Kidney capillary endothelial cell (primary cell): Measurements from ENCODE around the gene MTMR4.
"Not testable (repeated sequence)": the region's sequence is repeated elsewhere in the genome, so short reads cannot be mapped to it uniquely, and the experiment has no call there.

Experiments used
- DNase-seq: peaks from one replicate; pipeline ENCODE4 v3.0.0-alpha.2; 2018; ENCODE audit warnings: low spot score

The MTMR4 gene

DNA sequence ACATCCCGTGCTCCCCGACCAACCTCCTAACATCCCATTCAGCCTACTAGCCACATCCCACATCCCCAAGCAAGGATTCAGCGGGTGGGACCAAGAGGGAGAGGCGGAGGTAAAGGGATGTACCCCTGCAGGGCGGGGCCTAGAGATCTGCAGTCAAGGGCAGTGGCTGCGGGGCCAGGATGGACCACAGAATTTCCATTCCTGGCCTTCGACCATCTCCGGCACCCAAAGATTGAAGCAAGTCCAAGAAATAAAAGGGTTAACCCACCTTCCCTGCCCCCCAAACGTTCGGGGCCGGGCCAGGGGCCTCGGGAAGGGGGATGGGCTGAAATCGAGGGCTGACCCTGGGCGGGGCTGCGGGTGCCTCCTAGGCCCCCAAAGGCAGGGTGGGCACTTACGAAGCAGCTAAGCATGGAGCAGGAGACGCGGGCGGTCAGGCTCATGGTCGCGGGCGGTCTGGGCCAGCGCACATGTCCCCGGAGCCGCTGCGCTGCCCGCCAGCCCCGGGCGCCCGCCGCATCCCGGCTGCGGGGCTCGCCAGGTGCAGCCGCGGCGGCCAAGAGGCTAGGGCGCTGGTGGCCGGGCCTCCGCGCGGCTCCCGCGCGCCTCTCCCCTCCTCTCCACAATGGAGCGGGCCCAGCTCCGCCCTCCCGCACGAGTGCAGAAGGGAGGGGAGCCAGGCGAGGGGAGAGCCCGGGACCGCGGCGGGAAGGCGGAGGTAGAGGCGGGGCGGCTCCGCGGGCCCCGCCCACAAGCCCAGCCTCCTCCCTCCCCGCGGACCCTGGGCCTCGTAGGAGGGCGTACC is at the start of gene MTMR4:
Gene MTMR4 (minus strand): TSS at position 674 of the 805 bp plus-strand sequence. CDS start 231 bp downstream, at position 443.
- DNase-seq = peak; percentile 21

DNA sequence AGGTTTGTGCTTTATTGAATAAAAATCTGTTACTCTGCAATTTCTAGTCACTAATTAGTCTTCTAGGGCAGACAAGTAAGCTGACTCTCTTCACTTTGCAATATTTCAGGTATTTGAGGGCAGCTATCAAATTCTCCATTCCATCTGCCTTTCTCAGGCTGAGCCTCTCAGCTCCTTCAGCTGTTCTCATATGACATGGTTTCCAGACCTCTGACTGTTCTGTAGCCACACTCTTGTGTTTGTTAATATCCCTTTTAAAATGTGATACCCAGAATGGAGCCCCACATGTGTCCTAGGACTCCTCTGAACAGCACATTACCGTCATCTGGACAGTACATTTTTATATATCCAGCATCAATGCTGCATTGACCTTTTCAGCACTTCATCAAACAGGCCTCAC is 46.1 kb upstream of the MTMR4 start:
- DNase-seq = no peak

DNA sequence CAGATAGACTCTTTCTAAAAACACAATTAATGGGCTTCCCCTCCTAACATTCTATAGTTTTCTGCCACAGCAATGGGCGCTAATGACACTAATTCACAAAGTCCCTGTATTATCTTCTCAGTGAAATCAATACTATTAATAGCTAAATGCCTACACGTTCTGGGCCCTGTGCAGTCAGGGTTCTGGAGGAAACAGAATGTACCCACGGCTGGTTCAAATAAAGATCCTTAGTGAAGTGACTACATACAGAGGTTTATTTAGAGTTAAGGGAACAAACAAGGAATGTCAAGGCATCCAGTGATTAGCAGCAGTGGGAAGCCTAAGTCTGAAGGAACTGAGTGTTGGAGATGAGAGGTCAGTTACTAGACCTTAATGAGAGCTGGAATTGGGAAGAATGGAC is 43.5 kb upstream of the MTMR4 start:
- no peak for DNase-seq

DNA sequence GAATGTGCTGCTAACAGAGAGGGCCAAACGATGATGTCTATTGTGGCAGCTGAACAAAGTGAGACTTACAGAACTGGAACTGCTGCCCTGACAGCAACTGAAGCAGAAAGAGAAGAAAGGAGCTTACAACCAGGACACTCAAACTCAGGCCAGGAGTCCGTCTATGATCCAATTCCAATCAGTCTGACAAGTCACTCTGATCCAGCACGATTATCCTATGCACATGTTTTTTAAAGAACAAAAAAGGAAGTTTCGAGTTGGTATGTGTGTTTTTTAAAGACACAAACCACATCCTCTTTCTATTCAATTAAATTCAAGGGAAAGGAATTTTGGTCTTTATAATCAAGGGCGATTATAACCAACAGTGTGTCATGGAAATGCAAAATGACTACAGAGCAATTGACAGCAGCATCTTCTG is 42.4 kb upstream of the MTMR4 start:
- DNase-seq = no peak

DNA sequence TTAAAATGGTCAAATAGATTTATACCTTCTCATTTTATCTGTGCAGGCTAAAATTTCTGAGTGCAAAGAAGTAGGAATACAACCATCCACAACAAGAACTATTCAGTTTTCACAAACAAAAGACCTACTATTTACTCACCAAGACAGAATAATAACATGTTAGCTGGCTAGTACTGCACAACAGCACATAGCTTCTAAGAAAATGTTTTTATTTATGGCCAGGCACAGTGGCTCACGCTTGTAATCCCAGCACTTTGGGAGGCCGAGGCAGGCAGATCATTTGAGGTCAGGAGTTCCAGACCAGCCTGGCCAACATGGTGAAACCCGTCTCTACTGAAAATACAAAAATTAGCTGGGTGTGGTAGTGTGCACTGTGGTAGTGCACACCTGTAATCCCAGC is 40.7 kb upstream of the MTMR4 start:
- DNase-seq = not testable (repeated sequence)

DNA sequence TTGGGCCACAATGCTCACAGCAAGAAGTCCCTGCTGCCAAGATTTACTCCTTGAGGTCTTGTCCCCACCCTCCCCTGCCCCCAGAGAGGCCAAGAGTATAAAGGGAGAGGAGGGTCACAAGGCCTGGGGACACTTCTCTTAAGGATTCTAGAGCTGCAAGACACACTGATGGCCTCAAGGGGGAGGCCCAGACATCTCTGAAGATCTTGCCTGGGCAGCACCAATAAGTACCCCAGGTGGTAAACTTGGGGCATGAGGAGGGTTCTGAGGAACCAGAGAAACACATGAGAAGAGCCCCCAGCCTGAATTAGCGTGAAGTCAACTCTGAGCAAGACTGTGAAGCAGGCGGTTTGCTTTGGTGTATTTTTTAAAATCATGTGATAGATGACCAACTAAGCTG is 26.8 kb upstream of the MTMR4 start:
- no peak for DNase-seq

DNA sequence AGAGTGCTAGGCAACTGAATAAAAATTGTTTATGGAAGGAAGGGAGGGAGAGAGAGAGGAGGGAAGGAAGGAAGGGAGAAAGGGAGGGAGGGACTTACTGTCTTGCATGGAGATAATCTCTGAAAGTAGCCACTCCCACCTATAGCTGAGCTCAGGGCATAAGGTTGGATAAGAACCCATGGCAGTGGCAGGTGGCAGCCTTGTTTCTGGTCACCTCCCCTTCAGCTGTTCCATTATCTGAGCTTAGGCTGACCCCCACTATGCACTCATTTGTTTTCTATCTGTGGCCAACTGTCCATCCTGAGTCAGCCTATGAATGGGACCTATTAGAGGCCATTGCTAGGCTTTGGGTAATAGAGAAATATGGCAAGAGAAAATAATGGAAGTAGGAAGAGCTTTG is 25.3 kb upstream of the MTMR4 start:
- DNase-seq = no peak

DNA sequence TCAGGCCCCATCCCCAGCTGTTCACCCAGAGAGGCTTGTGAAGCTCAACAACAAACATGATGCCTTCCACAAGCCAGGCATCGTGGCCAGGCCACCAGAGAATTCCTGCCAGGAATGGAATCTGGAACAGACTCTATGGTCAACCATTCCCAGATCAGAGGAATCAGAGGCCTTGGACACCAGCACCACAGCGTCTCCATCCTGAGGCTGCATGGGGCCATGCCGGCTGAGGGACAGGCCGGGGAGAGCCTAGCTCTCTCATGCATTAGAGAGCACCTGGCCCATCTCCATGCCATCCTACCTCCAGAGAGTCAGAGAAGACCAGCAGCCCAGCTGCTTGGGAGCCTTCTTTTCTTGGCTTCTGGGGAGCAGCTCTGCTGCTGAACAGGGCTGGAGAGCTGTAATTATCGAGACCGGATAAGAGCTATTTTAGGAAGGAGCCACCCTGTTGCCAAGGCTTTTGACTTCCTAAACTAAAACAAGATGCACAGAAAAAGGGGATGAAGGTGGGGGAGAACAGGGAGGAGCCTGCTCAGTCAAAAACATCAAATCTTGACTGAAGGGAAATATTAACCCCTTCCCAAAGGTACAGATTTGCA is 24.5 kb upstream of the MTMR4 start:
- DNase-seq = no peak

DNA sequence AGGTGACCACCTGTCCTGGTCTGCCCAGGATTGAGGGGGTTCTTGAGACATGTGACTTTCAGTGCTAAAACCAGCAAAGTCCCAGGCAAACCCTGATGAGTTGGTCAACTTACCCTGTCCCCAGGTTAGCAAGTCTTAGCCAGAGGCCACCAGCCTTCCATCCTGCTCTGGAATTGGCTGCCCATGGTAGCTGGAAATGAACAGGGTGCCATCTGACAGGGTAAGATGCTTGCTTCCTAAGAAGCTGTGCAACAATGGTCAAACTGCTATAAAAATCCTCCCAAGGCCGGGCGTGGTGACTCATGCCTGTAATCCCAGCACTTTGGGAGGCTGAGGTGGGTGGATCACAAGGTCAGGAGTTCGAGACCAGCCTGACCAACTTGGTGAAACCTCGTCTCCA is 22.8 kb upstream of the MTMR4 start:
- DNase-seq = no peak

DNA sequence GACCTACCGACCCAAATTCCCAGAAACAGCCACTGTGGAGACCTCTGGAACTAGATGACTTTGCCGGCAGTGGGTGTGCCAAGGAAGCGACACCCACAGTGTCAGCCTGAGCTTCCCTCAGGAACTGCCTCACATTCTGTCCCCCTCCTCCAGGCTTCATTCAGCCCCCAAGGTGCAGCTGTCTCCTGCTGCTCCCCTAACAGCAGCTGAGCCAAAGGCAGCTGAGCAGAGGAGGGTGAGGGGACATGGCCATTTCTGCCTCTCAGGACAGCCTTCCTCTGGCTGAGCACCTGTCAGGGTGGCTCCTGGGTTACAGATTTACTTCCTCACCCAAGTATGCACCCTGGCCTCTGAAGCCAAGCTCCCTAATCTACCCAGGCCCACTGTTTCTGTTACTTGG is 22.1 kb upstream of the MTMR4 start:
- DNase-seq = no peak

DNA sequence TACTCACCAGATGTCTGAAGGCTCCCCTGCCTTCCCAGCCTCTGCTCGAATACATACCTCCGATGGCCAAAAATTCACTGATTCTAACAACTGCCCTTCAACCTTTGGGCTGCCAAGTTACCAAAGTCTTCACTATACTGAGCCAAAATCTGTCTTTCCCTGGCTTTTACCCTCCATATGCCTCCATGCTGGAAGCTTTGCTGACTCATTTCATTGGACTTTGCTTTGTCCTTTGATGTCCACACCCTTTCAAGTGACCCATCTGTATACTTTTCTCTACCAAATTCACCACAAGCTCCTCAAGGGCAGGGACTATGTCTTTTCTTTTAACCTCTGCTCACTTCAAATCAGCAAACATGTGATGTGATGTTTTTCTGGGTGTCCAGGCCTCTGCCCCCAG is 21.0 kb upstream of the MTMR4 start:
- no peak for DNase-seq

DNA sequence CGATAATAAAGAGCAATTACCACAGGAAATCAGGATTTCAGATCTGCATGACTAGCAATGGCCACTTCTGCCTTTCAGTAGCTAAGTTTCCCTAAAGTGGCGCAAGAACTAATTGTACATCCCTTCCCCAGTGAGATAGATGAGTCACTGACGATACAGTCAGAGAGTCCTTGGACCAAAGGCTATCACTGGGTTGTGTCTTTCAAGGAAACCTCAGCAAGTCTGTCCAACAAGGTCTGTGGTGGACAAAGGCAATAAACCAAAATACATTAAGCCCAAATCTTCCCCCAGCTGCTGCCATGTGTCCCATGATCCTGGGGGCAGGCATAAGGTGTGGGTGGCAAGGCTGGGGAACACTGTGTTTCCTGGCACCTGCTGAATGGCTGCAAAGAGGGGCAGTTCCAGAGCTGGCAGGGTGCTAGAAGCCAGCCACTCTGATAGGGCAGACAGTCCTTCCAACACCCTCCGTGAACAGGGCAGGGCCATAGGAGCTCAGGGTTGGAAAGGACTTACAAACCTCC is 20.5 kb upstream of the MTMR4 start:
- DNase-seq = no peak

DNA sequence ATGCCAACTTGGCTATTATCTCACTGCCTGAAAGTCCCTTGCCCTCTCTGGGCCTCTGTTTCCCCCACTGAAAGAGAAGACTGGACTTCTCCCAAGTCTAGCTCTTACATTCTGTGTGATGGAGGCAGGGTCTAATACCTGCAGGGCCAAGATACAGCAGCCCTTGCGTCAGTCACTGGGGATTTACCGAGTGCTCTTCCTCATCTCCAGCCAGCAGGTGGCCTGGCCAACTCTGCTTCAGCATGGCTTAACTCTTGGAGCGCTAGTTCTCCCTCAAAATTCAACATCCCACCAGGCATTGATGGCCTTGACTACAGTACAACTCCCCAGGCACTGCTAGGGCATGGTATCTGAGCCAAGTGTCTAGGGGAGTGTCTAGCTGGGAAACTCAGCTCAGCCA is 19.9 kb upstream of the MTMR4 start:
- DNase-seq = no peak

DNA sequence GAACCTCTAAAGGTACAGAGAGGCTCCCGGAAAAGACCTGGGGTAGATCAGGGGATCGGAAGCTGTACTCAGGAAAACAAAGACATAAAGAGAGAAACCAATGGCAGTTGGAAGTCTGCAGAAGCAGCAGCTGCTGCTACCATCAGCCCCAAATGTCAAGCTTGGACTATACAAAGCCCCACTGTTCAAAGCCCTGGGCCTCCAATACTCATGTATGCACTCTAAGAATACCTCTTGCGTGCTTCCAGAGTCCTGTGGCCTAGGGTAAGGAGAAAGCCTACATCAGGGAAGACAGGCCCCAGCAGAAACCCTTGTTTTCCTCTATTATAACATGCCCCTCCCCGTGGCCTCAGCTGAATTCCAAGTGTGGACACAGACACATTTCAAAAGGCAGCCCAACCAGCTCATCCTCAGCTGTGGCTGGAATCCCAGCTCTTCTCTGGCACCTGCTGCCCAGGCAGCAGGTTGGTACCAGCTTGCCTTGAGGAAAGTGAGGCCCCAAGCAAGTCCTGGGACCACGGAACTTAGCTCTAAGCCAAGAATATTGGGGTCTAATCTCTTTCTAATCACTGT is 19.3 kb upstream of the MTMR4 start:
- DNase-seq = no peak

DNA sequence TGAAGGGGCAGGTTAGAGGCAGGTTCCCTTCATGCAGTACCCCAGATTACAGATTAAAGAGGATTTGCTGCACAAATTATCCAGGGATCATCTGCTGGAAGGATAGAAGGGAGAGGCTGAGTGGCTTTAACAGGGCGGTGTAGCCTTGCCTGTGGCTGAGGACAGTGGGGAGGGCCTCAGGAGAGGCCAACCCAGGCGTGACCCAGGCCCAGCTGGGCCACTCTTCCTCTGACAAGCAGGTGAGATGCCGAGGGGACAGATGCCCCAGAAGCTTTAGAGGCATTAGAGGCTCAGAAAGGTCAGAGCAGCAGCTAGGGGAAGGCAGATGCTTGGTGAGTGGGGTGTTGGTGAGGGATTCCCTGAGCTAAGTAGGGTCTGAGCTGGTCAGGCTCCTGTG is 18.1 kb upstream of the MTMR4 start:
- no peak for DNase-seq

DNA sequence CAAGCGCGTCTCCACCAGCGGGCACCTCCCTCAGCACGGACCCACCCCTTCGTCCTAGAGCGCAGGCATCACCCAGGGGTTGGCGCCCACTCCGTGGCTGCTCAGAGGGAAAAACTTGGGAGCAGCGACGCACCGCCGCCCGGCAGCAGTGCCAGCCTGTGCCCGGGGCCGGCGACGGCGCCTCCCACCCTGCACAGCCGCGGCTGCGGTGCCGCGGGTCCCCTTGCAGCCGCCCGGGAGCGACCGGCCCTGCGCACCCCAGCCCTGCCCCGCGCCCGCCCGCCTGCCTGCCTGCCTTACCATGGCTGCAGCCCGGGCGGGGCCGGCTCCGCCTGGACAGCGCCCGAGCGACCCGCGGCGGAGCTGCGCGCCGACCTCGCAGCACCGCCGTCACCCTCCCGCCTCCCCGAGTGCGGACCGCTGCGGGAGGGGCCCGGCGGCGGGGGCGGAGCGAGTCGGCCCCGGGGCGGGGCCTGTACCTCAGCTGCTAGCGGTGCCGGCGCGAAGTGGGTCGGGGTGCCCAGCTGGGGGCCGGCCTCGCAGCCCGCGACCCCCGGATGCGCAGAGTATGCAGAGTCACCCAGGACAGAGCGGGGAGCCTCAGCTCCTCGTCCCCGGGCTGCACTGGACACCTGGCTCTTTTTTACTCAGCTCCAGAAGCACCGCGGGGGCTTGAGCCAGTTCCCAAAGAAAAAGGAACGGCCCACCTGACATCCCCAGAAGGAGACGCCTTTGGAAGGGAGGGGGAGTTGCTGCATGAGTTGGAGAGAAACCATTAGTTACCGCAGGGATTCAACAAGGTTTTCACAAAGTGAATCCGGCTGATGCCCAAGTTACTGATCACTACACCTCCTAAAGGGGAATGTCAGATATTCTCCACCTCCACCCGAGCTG is 17.5 kb upstream of the MTMR4 start:
- DNase-seq = peak; percentile 23

DNA sequence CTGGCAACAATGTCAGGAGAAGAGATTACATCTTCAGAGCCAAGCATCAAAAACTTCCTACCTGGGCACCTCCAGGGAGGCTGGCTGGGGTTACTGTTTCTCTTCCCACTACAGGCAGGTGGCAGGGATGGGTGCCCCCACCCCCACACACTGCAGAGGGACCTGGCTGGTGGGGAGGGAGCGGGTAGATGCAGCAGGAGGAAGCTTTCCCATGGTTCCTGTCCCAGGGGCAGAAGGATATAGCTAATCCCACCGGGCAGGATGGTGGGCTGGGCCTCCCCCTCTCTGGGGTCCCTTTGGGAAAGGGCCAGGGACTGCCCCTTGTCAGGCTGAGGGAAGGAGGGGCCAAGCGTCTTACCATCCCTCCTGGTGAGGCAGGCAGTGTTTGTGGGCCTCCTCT is 16.7 kb upstream of the MTMR4 start:
- DNase-seq = no peak

DNA sequence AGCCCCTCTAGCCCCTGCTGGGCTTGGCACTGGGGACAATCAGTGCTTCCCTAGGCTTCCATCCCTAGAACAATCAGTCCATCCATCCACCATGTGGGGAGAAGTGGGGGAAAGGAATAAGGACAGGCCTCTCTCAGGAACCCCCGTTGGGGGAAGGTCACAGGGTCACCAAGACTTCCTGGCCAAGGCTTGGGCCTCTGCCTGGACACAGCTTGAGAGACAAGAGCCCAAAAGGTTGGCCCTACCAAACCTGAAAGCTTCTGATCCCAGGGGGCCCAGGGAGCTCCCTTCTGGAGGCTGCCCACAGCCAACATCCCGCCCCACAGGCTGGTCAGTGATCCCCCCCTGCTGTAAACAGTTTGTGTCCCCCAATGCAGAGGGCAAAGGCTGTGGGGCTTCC is 16.2 kb upstream of the MTMR4 start:
- no peak for DNase-seq

DNA sequence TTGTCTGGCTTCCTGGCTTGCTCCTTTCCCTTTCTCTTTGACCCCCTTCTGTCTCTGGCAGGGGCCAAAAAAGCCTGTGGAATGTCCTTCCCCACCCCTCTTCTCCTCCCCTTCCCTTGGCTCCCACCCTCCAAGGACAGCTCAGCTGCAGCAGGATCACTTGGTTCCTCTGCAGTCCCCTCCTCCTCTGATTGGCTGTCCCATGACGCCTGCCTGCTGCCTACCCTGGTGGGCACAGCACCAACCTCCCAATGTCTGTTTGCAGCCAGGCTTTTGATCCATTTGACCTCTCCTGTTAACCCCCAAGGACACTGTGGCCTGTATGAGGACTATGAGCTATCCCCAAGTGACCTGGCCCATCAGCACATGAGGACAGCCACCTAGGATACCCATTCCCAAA is 14.8 kb upstream of the MTMR4 start:
- DNase-seq = no peak

DNA sequence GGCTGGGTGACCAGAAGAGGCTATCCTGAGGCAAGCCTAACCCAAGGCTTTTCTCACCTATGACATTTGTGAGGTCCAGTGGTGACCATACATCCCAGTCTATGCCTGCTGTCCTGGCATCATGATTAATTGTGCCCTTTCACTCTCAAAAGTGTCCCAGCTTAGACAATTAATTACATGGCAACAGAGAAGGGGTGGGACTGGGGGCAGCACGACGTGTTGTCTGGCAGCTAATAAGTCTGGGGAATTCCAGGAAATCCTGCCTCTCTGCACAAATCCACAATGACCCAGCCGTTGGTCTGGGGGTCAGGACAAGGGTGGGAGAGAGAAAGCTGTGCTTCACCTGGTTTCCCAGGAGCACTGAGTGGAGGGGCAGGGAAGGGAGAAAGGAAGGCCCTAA is 14.0 kb upstream of the MTMR4 start:
- no peak for DNase-seq

DNA sequence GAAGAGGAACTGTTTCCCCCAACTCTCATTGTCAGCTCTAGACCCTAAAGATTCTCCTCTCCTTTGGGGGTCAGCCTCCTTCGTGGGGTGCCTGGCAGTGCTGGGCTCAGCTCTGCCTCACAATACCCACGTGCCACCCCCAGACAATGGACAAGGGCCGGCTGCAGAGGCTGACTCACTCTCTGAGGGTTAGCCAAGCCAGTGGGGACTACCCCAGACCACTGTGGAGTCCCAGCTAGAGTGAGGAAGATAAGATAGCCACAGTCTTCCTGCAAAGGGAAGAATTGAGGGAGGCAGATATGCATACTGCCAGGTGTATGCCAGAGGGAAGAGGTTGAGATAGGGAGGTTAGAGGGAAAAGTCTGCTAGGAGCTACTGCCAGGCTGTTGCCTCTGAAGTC is 13.5 kb upstream of the MTMR4 start:
- no peak for DNase-seq

DNA sequence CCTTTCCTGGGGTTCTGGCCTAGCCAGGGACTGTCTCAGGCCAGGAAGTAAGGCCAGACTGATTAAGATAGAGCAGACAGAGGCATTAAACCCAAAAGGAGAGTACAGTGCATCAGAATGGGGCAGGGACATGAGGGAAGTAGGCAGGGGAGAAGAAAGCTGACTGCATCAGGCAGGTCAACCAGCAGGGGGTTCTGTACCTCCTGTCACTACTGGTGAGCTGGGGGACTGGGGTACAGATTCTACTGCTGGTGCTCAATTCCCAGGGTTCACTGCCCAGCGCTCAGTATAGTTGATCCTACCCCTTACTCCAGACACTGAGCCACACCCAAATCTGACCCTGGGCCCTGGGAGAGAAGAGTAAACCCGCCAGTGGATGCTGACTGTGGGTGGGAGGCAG is 12.9 kb upstream of the MTMR4 start:
- DNase-seq = no peak
